Measurements from ENCODE around the gene SLC5A8.

DNA sequence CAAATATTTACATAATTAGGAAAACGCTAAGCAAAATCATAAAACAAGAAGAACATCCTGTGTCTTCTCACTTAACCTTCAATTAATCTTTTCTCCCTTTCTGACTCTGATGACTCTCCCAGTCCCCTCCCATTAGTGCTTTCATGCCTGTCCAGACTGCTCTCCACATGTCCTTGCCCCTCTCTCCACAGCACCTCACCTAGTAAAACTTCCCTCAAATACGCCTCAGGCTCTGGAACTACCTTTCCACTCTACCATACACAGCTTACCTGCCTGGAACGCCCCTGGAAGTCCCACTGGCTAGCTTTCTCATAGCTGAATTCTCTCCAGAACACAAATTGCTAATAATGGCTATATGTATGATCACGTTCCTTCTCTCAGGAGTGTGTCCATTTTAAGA, 44.7 kb downstream of the SLC5A8 start:
- TF ChIP-seq POLR2A (IDR thresholded peaks at IDR 0.05) (no peak), CTCF (IDR thresholded peaks at IDR 0.05) (no peak), POLR2AphosphoS5 (IDR thresholded peaks at IDR 0.05) (no peak), EP300 (IDR thresholded peaks at IDR 0.05; ENCODE audit: low read depth) (no peak)

Measured in transverse colon (tissue), 4 donors.